HG02870 (cell line): ENCODE measurements around the gene DSTYK.
A peak's percentile ranks its signal among the peaks of the same experiment; 100 is the strongest.

ENCODE experiments used
- ATAC-seq: cut with Tn5 transposase; IDR thresholded peaks from one replicate; pipeline ENCODE4 v1.9.1; 2021; ENCODE audit warnings: mild to moderate bottlenecking, moderate library complexity; ENCODE audit not compliant: unreplicated experiment

Gene DSTYK

GRCh38 chr1:205211169-205211838 is at the start of gene DSTYK:
DSTYK (minus strand) TSS chr1:205211702; CDS start chr1:205211535, 167 bp downstream.
- ATAC-seq: peak; percentile 86

- no peak for ATAC-seq
Measured at GRCh38 chr1:205259998-205260397, 48.5 kb upstream of the DSTYK start.

GRCh38 chr1:205259324-205259832 is 47.9 kb upstream of the DSTYK start:
- ATAC-seq: no peak

- no peak for ATAC-seq
Measured at GRCh38 chr1:205258719-205259118, 47.2 kb upstream of the DSTYK start.

GRCh38 chr1:205258261-205258691 is 46.8 kb upstream of the DSTYK start:
- ATAC-seq: no peak

GRCh38 chr1:205257735-205258134 is 46.2 kb upstream of the DSTYK start:
- ATAC-seq: no peak

- no peak for ATAC-seq
Measured at GRCh38 chr1:205256951-205257625, 45.6 kb upstream of the DSTYK start.

GRCh38 chr1:205255941-205256780 is 44.7 kb upstream of the DSTYK start:
- no peak for ATAC-seq

- ATAC-seq: no peak
Measured at GRCh38 chr1:205251576-205251975, 40.1 kb upstream of the DSTYK start.

- no peak for ATAC-seq
Measured at GRCh38 chr1:205250699-205251098, 39.2 kb upstream of the DSTYK start.

GRCh38 chr1:205249651-205250050 is 38.1 kb upstream of the DSTYK start:
- no peak for ATAC-seq

GRCh38 chr1:205248793-205249601 is 37.5 kb upstream of the DSTYK start:
- ATAC-seq: no peak

GRCh38 chr1:205247130-205247921 is 35.8 kb upstream of the DSTYK start:
- no peak for ATAC-seq

- ATAC-seq: no peak
Measured at GRCh38 chr1:205246351-205247119, 35.0 kb upstream of the DSTYK start.

- ATAC-seq: no peak
Measured at GRCh38 chr1:205245096-205245495, 33.6 kb upstream of the DSTYK start.

GRCh38 chr1:205244384-205244783 is 32.9 kb upstream of the DSTYK start:
- ATAC-seq: no peak

- no peak for ATAC-seq
Measured at GRCh38 chr1:205243350-205244191, 32.1 kb upstream of the DSTYK start.

- no peak for ATAC-seq
Measured at GRCh38 chr1:205241366-205242030, 30.0 kb upstream of the DSTYK start.
